T-helper 2 cell treated with Interferon-gamma antibody and Interleukin-4, amounts not matched to agents 100 ng/mL and 5 ng/mL, for 36 hours (primary cell): ENCODE results near the gene EIF2AK2. TPM values are rescaled to one million over a fixed set of nuclear protein-coding genes. Genes with fewer than 3 reads are reported as not detected.

Experiments used
- intact Hi-C: fragments of 100-400 bp; cut with micrococcal nuclease; formaldehyde crosslinking; loops from one replicate; pipeline ENCODE4 v1.15.1; 2023
- total RNA-seq: library from RNA; stranded (reverse); gene quantifications from 2 replicates; pipeline ENCODE4 v1.2.3, GENCODE V29; 2022

EIF2AK2 gene
- total RNA-seq, 1 donor from 2014 or later, result 56.5 TPM

DNA sequence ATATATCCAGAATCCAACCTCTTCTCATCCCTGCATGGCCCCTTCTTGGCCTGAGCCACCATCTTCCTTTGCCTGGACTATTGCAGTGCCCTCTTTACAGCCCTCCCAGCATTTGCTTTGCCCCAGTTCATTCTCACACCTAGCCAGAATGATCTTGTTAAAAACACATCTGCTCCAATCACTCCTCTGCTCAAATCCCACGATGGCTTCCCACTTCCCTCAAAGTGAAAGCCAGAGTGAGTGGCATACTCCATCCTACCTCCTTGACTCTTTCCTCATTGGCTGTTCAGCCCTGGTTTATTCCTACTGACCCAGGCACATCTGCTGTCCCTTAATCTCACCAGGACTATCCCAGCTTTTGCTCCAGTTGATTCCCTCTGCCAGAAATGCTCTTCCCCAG lies 17.0 kb upstream of the EIF2AK2 start:
- intact Hi-C loops, result no loop called here

DNA sequence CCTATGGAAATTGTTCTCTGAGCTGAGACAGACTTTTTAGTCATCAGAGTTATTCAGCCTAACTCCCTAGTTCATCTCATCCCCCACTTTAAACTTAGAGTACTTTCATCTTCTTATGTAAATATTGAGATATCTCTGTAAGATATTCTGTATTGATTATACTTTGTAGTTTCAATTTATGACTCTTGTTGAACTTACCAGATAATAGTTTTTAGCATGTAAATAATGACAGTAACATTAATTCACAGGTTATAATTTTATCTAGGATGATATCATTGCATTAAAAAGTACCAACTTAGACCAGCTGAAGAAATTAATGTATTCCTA lies 14.8 kb upstream of the EIF2AK2 start:
- intact Hi-C loops, result no loop called here

DNA sequence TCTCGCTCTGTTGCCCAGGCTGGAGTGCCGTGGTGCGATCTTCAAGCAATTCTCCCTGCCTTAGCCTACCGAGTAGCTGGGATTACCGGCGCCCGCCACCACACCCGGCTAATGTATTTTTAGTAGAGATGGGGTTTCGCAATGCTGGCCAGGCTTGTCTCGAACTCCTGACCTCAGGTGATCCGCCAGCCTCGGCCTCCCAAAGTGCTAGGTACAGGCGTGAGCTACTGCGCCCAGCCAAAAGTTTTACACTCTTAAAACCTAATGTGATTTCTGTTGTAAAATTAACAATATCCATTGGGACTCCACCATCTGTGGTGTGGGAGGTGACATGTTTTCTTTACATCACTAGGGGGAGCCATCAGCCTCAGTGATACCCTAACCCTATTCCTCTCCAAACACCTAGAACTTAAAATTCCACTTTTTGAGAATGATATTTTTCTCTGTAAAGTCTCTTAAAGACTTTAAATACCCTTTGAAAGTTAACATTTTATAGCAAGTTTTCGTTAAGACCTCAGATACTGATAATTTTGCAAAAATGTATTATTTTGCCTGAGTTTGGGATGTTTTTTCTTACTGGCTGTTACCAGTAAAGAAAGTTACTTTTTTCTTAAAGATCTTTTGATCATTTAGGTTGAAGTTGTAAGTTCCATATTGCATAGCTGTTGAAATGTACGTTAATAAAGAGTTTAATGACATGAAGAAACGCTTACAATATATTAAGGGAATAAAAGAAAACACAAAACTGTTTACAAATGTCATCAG lies 11.6 kb upstream of the EIF2AK2 start:
- intact Hi-C loops, result loop anchor here (1.0 to 5.0 kb wide), 2 partner anchors 114 to 709 kb away; no protein-coding TSS in a partner anchor

DNA sequence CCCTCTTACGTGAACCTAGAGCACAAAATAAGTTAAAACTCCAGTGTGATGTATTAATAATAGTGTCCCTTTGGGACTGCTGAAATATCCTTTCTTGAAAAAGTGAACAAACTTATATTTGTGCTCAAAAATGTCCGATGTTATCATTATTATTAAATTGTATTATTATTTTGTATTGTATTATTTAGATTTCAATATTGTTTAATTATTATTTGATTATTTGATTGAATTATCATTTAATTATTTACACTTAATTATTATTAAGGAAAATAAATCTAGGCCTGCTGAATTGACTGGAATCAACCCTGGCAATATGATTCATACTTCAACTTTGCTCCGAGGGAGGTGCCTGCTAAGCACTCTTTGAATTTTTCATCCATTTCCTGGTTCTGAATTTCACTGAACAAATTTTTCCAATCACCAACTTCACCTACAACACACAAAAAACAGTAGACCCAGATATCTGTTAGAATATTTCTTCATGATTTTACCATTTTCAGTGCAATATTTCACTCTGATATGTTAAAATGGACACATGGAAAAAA lies 10.9 kb upstream of the EIF2AK2 start:
- intact Hi-C loops, result loop anchor here (1.0 to 5.0 kb wide), 2 partner anchors 115 to 710 kb away; no protein-coding TSS in a partner anchor

DNA sequence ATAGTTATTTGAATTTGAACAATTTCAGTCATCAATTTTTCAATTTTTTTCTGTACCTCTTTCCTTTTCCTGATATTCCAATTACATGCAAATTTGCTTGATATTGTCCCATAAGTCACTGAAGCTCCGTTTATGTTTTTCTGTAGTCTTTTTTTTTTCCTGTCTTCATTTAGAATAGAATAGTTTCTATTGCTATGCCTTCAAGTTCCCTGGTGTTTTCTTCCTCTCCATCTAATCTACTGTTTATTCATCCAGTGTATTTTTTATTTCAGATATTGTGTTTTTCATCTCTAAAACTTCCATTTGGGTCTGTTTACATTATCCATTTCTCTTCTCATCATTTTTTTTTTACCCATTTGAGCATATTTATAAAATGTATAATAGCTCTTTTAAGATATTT lies 8.0 kb upstream of the EIF2AK2 start:
- intact Hi-C loops, result loop anchor here (5.0 kb wide), 1 partner anchor 118 kb away; no protein-coding TSS in a partner anchor

DNA sequence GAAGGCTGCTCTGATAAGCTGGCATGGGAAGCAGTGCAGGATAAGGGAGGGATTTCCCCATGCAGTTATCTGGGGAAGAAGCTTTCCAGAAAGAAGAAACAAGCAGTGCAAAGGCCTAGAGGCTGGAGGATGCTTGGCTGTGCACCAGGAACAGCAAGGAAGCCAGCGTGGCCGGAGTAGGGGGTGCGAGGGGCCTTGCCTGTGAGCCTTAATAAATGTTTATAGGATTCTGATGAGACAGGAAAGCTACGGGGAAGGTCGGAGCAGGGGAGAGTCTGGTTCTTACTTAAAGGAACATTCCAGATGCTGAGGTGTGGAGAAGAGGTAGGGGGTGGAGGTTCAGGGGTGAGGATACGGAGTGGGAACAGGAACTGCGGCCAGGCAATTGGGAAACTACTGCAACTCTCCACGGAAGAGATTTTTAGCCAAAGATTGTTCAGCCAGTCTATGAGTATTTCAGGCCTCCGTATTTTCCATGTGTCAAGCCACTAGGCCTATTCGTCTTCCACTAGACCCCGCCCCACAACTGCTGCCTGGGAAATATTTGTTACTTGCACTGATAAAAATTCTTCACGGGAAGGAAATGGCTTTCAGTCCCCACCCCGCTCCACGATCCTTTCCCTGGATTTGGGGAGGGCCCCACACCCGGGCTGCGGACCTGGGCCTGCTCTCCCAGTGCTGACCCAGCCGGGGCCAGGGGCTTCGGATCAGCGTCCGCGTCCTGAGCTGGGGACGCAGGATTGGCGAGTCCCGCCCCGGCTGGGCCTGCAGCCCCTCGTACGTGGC lies 516 bp downstream of the EIF2AK2 start:
- intact Hi-C loops, result loop anchor here (1.0 to 5.0 kb wide), 4 partner anchors 41 to 190 kb away; partner anchors contain the start of genes CEBPZ, CEBPZOS, NDUFAF7 and PRKD3

DNA sequence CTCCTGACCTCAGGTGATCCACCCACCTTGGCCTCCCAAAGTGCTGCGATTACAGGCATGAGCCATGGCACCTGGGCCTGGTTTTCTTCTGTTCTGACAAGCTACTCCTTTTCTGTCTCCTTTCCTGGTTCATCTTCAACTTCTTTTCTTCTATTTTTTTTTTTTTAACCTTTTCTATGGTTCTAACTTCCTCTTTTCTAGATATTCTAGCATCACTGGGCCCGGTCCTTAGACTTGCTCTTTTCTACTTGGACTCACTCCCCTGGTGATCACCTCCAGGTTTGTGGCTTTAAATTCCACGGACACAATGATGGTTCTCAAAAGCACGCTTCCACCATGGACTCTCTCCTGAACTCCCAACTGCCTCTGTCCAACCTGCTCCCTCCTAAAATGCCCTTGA lies 2.0 kb downstream of the EIF2AK2 start:
- intact Hi-C loops, result loop anchor here (5.0 kb wide), 2 partner anchors 168 to 908 kb away; partner anchors contain the start of gene PRKD3

DNA sequence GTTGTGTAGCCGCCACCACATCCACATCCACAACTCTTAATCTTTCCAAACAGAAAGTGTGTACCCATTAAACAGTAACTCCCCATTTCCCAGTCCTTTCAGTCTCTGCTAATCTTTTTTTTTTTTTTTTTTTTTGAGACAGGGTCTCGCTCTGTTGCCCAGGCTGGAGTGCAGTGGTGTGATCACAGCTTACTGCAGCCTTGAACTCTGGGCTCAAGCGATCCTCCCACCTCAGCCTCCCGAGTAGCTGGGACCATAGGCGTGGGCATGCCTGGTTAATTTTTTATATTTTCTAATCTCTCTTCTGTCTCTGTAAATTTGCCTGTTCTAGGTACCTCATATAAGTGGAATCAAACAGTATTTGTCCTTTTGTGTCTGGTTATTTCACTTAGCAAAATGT lies 3.6 kb downstream of the EIF2AK2 start:
- intact Hi-C loops, result loop anchor here (5.0 kb wide), 1 partner anchor 909 kb away; no protein-coding TSS in a partner anchor

DNA sequence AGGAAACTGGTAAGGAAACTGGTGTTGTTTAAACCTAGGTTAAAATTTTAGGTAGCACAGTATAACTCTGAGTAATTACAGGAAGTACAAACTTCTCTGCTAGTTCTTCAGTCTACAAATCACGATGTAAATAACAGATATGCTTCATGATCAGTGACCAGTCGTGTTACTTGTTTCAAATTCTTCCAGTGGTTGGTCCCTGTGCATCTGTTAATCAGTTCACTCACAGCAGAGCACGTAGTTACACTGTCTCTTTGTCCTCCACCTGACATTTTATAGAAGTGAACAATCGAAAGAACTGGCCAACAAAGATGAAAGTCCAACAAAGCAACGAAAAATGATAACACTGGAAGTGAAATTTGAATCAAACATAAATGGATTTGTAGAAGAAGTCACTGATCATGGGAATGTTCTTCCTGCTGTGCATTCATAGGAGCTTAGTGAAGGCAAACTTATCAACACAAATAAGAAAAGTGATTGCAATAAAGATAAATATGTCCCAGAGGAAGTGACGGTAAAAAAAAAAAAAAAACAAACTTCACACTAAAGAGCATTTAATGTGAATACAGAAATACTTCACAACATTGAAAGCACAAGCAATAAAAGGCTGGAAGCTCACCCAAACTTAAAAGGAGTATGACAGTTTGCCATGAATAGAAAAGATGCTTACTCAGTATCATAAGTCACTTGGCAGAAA lies 7.0 kb downstream of the EIF2AK2 start:
- intact Hi-C loops, result loop anchor here (5.0 kb wide), 1 partner anchor 913 kb away; no protein-coding TSS in a partner anchor

DNA sequence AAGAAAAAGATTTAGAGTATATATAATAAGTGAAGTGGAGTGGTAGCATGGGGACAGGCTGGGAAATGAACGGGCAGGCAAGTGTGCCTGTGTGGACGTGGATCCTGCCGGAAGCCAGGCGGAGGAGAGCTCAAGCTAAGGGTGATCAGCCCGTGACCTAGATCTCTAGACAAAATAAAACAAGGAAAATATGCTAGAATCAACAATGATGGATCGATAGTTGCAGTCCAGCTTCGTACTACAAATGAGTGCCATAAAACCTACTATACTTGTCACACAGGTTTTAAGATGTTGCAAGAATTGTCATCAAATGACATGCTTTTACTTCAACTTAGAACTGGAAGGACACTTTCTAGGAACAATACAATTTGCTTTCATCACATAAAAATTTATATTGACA lies 8.5 kb downstream of the EIF2AK2 start:
- intact Hi-C loops, result no loop called here

DNA sequence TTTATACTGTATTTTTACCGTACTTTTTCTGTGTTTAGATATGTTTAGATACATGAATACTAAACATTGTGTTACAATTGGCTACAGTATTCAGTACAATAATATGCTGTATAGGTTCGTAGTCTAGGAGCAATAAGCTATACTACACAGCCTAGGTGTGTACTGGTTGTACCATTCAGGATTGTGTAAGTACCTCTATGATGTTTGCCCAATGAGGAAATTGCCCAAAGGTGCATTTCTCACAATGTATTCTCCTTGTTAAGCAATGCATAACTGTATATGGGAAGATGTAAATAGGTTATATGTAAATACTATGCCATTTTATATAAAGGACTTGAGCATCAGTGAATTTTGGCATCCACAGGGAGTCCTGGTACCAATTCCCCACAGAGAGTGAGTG lies 10.7 kb downstream of the EIF2AK2 start:
- intact Hi-C loops, result no loop called here

DNA sequence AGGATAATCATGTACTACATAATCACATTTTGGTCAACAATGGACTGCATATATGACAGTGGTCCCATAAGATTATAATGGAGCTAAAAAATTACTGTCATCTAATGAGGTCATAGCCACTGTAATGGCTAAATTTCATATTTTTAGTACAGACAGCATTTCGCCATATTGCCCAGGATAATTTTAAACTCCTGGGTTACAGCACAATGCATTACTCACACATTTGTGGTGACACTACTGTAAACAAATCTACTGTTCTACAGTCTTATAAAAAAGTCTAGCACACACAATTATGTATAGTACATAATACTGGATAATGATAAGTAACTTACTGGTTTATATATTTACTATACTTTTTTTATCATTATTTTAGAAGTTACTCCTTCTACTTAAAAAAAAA lies 12.8 kb downstream of the EIF2AK2 start:
- intact Hi-C loops, result no loop called here

DNA sequence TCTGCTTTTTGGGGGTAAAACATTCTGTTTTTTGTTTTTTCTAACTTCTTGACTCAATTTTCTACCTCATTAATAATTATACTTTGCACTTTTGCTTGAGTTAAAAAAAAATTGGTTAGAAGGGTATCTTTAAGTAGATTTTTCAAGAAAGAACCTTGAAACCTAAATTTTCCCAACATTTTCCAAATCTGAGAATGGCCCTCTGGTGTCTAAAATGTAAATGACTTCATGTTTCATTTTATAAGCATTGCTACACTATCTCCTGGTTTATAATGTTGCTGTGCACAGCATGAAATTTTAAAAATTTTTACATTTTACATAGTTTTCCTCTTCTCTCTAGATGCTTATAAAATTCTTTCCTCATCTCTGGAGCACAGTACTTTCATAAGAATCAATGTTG lies 14.2 kb downstream of the EIF2AK2 start:
- intact Hi-C loops, result no loop called here

DNA sequence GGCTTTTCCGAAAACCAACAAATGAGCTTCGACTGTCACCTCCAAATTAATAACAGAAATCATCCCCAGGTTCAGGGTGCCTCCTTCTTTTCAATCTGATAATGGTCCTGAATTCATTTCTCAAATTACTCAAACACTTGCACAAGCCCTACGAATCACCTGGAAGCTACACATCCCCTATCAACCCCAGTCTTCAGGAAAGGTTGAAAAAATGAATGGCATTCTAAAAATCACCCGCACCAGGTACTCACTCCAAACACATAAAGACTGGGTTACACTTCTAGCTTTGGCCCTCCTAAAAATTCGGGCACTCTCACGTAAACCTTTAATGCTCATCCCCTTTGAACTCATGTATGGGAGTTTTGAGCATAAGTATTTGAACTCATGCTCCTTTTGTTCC lies 23.9 kb downstream of the EIF2AK2 start:
- intact Hi-C loops, result no loop called here

DNA sequence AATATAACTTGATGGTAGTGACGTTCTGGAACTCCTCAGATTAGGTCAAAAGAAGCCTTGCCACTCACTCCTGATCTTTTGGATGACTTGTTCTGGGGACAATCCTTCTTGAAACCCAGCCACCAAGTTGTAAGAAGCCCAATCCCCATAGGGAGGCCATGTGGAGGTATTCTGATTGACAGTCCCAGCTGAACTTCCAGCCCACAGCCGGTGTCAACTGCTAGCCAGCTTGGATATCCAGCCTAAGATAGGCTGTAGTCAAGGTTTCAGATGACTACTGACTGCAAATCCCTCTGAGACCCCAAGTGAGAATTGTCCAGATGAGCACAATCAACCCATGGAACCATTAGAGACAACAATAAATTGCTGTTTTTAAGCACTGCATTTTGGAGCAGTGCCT lies 31.4 kb downstream of the EIF2AK2 start:
- intact Hi-C loops, result no loop called here

DNA sequence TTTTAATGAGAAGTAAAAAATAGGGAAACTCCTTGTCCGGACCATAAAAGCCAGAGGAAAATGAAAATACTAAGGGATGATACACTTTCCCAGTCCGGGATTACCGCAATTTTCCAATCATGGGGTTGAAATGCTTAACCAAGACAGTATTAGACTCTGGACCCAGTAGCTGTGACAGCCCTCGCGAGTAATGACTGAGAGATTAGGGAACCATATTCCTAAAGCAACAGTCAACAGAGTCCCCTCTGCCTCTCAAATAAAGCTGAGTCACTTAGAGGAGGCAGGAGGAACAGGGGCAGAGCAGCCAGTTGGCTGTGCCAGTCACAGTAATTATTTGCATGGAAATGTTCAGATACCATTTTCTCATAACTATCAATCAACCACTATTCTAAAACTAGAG lies 37.6 kb downstream of the EIF2AK2 start:
- intact Hi-C loops, result no loop called here

DNA sequence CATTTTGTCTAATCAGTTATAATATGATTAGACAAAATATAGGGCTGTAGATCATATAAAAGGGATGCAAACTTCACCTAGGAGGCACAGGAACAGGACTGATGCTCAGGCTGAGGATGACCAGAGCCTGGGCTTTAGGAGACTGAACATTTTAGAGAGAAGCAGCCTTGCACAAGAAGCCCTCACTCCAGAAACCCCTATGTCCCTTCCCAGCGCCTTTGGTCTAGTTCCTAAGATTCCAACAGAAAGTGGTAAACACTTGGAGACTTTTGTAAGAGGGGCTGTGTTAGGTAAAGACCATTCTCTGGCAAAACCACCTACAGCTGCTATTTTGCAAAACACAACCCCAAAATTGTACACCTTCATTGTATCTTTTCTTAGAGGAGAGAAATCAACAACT lies 39.2 kb downstream of the EIF2AK2 start:
- intact Hi-C loops, result no loop called here

DNA sequence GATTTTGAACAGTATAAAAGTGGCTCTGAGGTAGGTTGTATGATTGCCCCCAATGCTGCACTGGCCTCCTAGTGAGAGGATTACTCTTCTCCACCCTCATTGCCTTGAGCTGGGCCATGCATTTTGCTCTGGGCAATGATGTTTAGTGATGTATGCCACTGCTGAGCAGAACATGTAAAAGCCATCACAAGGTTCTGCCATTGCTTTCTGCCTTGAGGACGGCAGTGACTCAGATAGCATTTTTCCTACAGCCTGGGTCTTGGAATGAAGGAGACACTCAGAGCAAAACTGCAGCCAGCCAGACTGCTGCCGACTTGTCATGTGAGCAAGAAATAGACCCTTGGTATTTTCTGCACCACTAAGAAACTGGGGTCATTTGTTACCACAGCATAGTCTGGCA lies 44.8 kb downstream of the EIF2AK2 start:
- intact Hi-C loops, result no loop called here

DNA sequence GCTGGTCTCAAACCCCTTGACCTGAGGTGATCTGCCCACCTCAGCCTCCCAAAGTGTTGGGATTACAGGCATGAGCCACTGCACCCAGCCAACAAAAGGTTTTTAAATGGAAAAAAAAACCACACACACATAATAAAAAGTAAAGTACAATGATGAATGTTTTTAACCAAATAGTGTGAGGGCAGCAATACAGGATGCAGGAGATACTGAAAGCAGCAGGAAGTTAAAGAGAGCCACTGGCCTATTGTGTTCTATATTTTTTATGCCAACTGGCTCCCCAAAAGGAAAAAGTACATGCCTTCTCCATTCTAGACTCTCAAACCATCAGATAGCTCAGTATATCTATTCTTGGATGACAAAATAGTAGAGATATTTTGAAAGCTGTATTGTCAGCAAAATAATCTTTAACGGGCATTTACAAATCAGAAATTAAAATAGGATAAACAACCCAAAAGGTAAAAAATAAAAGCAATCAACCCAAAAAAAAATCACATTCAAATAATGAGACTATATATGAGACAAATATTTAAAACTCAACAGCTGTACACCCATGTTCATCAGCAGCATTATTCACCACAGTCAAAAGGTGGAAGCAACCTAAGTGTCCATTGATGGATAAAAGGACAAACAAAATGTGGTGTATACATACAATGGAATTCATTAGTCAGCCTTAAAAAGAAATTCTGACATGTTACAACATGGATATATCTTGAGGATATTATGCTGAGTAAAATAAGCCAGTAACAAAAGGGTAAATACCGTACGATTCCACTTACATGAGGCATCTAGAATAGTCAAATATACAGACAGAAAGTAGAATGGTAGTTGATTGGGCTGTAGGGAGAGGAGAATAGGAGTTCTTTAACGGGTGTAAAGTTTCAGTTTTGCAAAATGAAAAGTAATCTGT lies 46.2 kb downstream of the EIF2AK2 start:
- intact Hi-C loops, result no loop called here

DNA sequence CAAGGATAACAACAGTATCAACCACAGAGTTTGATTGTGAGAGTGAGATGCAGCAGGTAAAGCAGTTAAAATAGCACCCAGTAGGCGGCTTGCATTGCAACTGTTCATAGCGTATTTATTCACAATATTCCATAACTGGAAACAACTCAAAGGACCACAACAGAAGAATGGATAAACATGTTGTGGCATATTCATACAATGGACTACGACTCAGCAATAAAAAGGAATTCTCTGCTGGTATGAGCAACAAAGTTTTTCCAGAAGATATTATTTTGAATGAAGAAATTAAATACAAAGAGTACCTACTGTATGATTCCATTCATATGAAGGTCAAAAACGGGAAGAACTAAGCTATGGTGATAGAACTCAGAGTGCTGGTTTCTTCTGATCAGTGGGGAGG lies 47.3 kb downstream of the EIF2AK2 start:
- intact Hi-C loops, result no loop called here
